Naive thymus-derived CD8-positive, alpha-beta T cell (primary cell): Measurements from ENCODE around the gene KRCC1. TPM values are rescaled to one million over a fixed set of nuclear protein-coding genes. Genes with fewer than 3 reads are reported as not detected.

Experiments
- ATAC-seq, 2 donors: fragments of 150-1000 bp; cut with Tn5 transposase in 1 of 2; sonication (Bioruptor Pico), chemical (Tn5 transposase) in 1 of 2; 1 replicate in 1 of 2; 2 replicates in 1 of 2; pipeline ENCODE4 v1.10.0; 2021; ENCODE audit warnings: mild to moderate bottlenecking in 2 of 2, moderate library complexity in 2 of 2
- POLR2A ChIA-PET: fragments of 350-600 bp; sonication (Branson Sonifier 250); formaldehyde crosslinking; loops from one replicate; lab custom pipeline; 2021; ENCODE audit warnings: antibody characterized with exemption; lab: Charles Lee
- DNase-seq, 10 donors: peaks; one replicate each; pipeline versions ENCODE4 v3.0.0 to v3.0.0-alpha.2; 2020 to 2022
- H3K27ac Mint-ChIP-seq, 10 donors: one replicate each; pipeline ENCODE4 v1.8.0; 2020 to 2022; ENCODE audit warnings: mild to moderate bottlenecking in 10 of 10, mixed read lengths in 10 of 10, moderate library complexity in 4 of 10, inconsistent platforms in 1 of 10
- H3K27me3 Mint-ChIP-seq, 5 donors: one replicate each; pipeline ENCODE4 v1.8.0; 2021 to 2022; ENCODE audit warnings: mixed read lengths in 5 of 5
- H3K36me3 Mint-ChIP-seq, 3 donors: one replicate each; pipeline ENCODE4 v1.8.0; 2020 to 2022; ENCODE audit warnings: mixed read lengths in 3 of 3, mild to moderate bottlenecking in 2 of 3, inconsistent platforms in 1 of 3
- H3K4me1 Mint-ChIP-seq, 4 donors: one replicate each; pipeline ENCODE4 v1.8.0; 2021 to 2022; ENCODE audit warnings: mixed read lengths in 4 of 4
- H3K4me3 Mint-ChIP-seq, 10 donors: one replicate each; pipeline ENCODE4 v1.8.0; 2020 to 2022; ENCODE audit warnings: mild to moderate bottlenecking in 10 of 10, mixed read lengths in 10 of 10, moderate library complexity in 6 of 10, inconsistent platforms in 1 of 10
- H3K9me3 Mint-ChIP-seq, 9 donors: one replicate each; pipeline ENCODE4 v1.8.0; 2020 to 2022; ENCODE audit warnings: mixed read lengths in 9 of 9, mild to moderate bottlenecking in 3 of 9, inconsistent platforms in 1 of 9, moderate library complexity in 1 of 9
- polyA plus RNA-seq, 3 donors: library from polyadenylated mRNA; unstranded; fragments of 300-500 nt; fragmentation: Illumina TruSeq; gene quantifications; one replicate each; pipeline ENCODE4 v1.2.3, GENCODE V29; 2021
- total RNA-seq, 8 experiments: library from RNA in 2 of 8; stranded (reverse) in 2 of 8; gene quantifications; one replicate each; pipeline ENCODE4 v1.2.3 and lab custom pipeline; 2021 to 2026

The KRCC1 gene
- total and polyA plus RNA-seq, 5 experiments from 2014 or later = 23.4 to 29.4 (median 26.2) TPM

GRCh38 chr2:88071365-88071764, 15.8 kb upstream of the KRCC1 start:
- H3K9me3 Mint-ChIP-seq = peaks cover 0 to 6% (median 0%) of the 10 kb centered on the region in 9 donors
- H3K4me1 Mint-ChIP-seq = peaks cover 0 to 2% (median 0%) of the 10 kb centered on the region in 4 donors
- POLR2A ChIA-PET = no interaction called here
- peaks cover 0 to 12% (median 3%) of the 10 kb centered on the region in 3 donors for H3K36me3 Mint-ChIP-seq
- H3K27me3 Mint-ChIP-seq = peaks cover 0 to 2% (median 0%) of the 10 kb centered on the region in 5 donors
- no peak overlapping the region for H3K4me3 Mint-ChIP-seq
- H3K27ac Mint-ChIP-seq = no peak overlapping the region
- DNase-seq (no peak), ATAC-seq (no peak)

GRCh38 chr2:88070055-88070454, 14.5 kb upstream of the KRCC1 start:
- peaks cover 0 to 6% (median 0%) of the 10 kb centered on the region in 9 donors for H3K9me3 Mint-ChIP-seq
- ATAC-seq = no peak
- H3K36me3 Mint-ChIP-seq = peaks cover 0 to 12% (median 3%) of the 10 kb centered on the region in 3 donors
- H3K4me1 Mint-ChIP-seq = no peaks in the 10 kb centered on the region
- no peaks in the 10 kb centered on the region for H3K27me3 Mint-ChIP-seq
- DNase-seq = no peak
- H3K27ac Mint-ChIP-seq = no peak overlapping the region
- H3K4me3 Mint-ChIP-seq = no peak overlapping the region
- POLR2A ChIA-PET = no interaction called here

- H3K4me1 Mint-ChIP-seq = no peaks in the 10 kb centered on the region
- H3K4me3 Mint-ChIP-seq = no peak overlapping the region
- H3K27ac Mint-ChIP-seq = no peak overlapping the region
- H3K36me3 Mint-ChIP-seq = peaks cover 0 to 12% (median under 1%) of the 10 kb centered on the region in 3 donors
- ATAC-seq (no peak), DNase-seq (no peak)
- peaks cover 0 to 6% (median 0%) of the 10 kb centered on the region in 9 donors for H3K9me3 Mint-ChIP-seq
- H3K27me3 Mint-ChIP-seq = no peaks in the 10 kb centered on the region
- POLR2A ChIA-PET = no interaction called here
Observed at GRCh38 chr2:88069117-88069516, 13.5 kb upstream of the KRCC1 start.

- H3K27me3 Mint-ChIP-seq = no peaks in the 10 kb centered on the region
- ATAC-seq (no peak), DNase-seq (no peak)
- peaks cover 0 to 2% (median 0%) of the 10 kb centered on the region in 9 donors for H3K9me3 Mint-ChIP-seq
- no peak overlapping the region for H3K27ac Mint-ChIP-seq
- H3K36me3 Mint-ChIP-seq = peaks cover 0 to 2% (median 0%) of the 10 kb centered on the region in 3 donors
- H3K4me3 Mint-ChIP-seq = no peak overlapping the region
- POLR2A ChIA-PET = no interaction called here
- H3K4me1 Mint-ChIP-seq = no peaks in the 10 kb centered on the region
Observed at GRCh38 chr2:88068044-88068443, 12.5 kb upstream of the KRCC1 start.

- ATAC-seq (no peak), DNase-seq (no peak)
- Mint-ChIP-seq H3K27ac (peak within 1 kb of the TSS in 1 of 10 donors; percentile 47), H3K9me3 (no peaks in the 10 kb centered on the region), H3K4me3 (no peak within 1 kb of the TSS), H3K36me3 (no peaks in the 10 kb centered on the region), H3K27me3 (no peaks in the 10 kb centered on the region), H3K4me1 (no peaks in the 10 kb centered on the region)
- POLR2A ChIA-PET = no interaction called here
Observed at GRCh38 chr2:88067598-88067997, 12.0 kb upstream of the KRCC1 start, which contains the start of gene SMYD1. SMYD1 (plus strand) TSS chr2:88067825; CDS start chr2:88067865, 40 bp downstream.

GRCh38 chr2:88067189-88067588, 11.6 kb upstream of the KRCC1 start:
- H3K36me3 Mint-ChIP-seq = no peaks in the 10 kb centered on the region
- H3K4me3 Mint-ChIP-seq = no peak overlapping the region
- no peak overlapping the region for H3K27ac Mint-ChIP-seq
- POLR2A ChIA-PET = no interaction called here
- H3K4me1 Mint-ChIP-seq = no peaks in the 10 kb centered on the region
- H3K9me3 Mint-ChIP-seq = no peaks in the 10 kb centered on the region
- ATAC-seq (no peak), DNase-seq (no peak)
- H3K27me3 Mint-ChIP-seq = no peaks in the 10 kb centered on the region

- H3K27ac Mint-ChIP-seq = no peak overlapping the region
Observed at GRCh38 chr2:88066543-88066942, 11.0 kb upstream of the KRCC1 start.

GRCh38 chr2:88061295-88061694, 5.7 kb upstream of the KRCC1 start:
- Mint-ChIP-seq H3K36me3 (no peaks in the 10 kb centered on the region), H3K27ac (no peak overlapping the region)
- POLR2A ChIA-PET = no interaction called here

More at GRCh38 chr2:88066543-88066942, 11.0 kb upstream of the KRCC1 start:
- Mint-ChIP-seq H3K4me3 (no peak overlapping the region), H3K27me3 (no peaks in the 10 kb centered on the region), H3K9me3 (no peaks in the 10 kb centered on the region), H3K36me3 (no peaks in the 10 kb centered on the region), H3K4me1 (no peaks in the 10 kb centered on the region)
- no peak for DNase-seq
- no peak for ATAC-seq
- POLR2A ChIA-PET = no interaction called here

GRCh38 chr2:88060907-88061275, 5.3 kb upstream of the KRCC1 start:
- no peak for ATAC-seq
- Mint-ChIP-seq H3K4me1 (peaks cover 8 to 22% (median 15%) of the 10 kb centered on the region in 4 donors), H3K9me3 (no peaks in the 10 kb centered on the region), H3K36me3 (no peaks in the 10 kb centered on the region), H3K27me3 (no peaks in the 10 kb centered on the region), H3K4me3 (no peak overlapping the region), H3K27ac (no peak overlapping the region)
- POLR2A ChIA-PET = interaction anchor here (1.4 kb wide), 1 partner anchor 109 kb away, joined by 6 read pairs; the partner anchor contains the start of gene THNSL2
- no peak for DNase-seq

More at GRCh38 chr2:88061295-88061694, 5.7 kb upstream of the KRCC1 start:
- Mint-ChIP-seq H3K4me3 (no peak overlapping the region), H3K4me1 (peaks cover 6 to 18% (median 11%) of the 10 kb centered on the region in 4 donors), H3K9me3 (no peaks in the 10 kb centered on the region), H3K27me3 (no peaks in the 10 kb centered on the region)
- no peak for DNase-seq
- ATAC-seq = no peak

GRCh38 chr2:88059979-88060906, 4.7 kb upstream of the KRCC1 start:
- POLR2A ChIA-PET = interaction anchor here (0.6 to 1.4 kb wide), 3 partner anchors 45 to 114 kb away, joined by 3 to 6 read pairs (median 4); partner anchors contain the start of gene THNSL2
- peaks cover 11 to 24% (median 19%) of the 10 kb centered on the region in 4 donors for H3K4me1 Mint-ChIP-seq
- ATAC-seq (peak; percentile 24 to 34), DNase-seq (peak in 7 of 10 donors; percentile 16 to 65 (median 58))
- no peaks in the 10 kb centered on the region for H3K9me3 Mint-ChIP-seq
- no peak overlapping the region for H3K4me3 Mint-ChIP-seq
- H3K27ac Mint-ChIP-seq = no peak overlapping the region
- H3K27me3 Mint-ChIP-seq = no peaks in the 10 kb centered on the region
- no peaks in the 10 kb centered on the region for H3K36me3 Mint-ChIP-seq

- peaks cover 0 to 3% (median 0%) of the 10 kb centered on the region in 3 donors for H3K36me3 Mint-ChIP-seq
- H3K4me1 Mint-ChIP-seq = peaks cover 26 to 45% (median 40%) of the 10 kb centered on the region in 4 donors
- peak overlapping the region in 1 of 10 donors; percentile 25 for H3K4me3 Mint-ChIP-seq
- H3K27ac Mint-ChIP-seq = peak overlapping the region in 8 of 10 donors; percentile 35 to 100 (median 57)
- H3K27me3 Mint-ChIP-seq = no peaks in the 10 kb centered on the region
- DNase-seq = peak in 3 of 10 donors; percentile 22 to 35 (median 25)
- POLR2A ChIA-PET = no interaction called here
- H3K9me3 Mint-ChIP-seq = no peaks in the 10 kb centered on the region
- ATAC-seq = no peak
Observed at GRCh38 chr2:88058191-88058590, 2.6 kb upstream of the KRCC1 start.

- POLR2A ChIA-PET = no interaction called here
- Mint-ChIP-seq H3K4me3 (peak overlapping the region in 3 of 10 donors; percentile 7 to 22 (median 19)), H3K36me3 (peaks cover 0 to 5% (median 0%) of the 10 kb centered on the region in 3 donors), H3K27ac (peak overlapping the region in 3 of 10 donors; percentile 35 to 100 (median 36)), H3K4me1 (peaks cover 30 to 52% (median 47%) of the 10 kb centered on the region in 4 donors), H3K9me3 (no peaks in the 10 kb centered on the region), H3K27me3 (no peaks in the 10 kb centered on the region)
- ATAC-seq = no peak
- DNase-seq = no peak
Observed at GRCh38 chr2:88057437-88057844, 1.9 kb upstream of the KRCC1 start.
